ENCODE results near the gene ENPP1. TPM values are rescaled to one million over a fixed set of nuclear protein-coding genes. Genes with fewer than 3 reads are reported as not detected.

The ENPP1 gene
- total RNA-seq, 1 donor from 2014 or later, result 3.3 TPM

DNA sequence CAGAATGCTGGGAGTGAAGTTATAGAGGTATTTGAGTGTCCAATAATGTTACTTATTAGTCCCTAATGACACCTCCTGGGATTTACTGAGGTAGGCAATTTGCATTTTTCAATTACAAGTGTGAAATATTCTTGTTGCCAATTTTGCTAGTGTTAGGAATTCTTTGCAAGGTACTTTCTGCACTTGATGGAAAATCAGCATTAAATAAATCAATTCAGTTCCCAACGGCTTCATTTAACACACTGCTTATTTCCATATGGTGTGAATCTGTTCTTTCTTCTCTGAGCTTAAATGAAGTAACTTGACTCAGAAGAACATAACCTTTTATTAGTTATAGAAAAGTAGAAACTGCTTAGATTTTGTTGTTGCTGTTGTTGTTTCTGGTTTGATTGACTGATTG, 122.2 kb downstream of the ENPP1 start:
- DNase-seq (ENCODE audit: low spot score), result no peak
- intact Hi-C loops (cut with DNase I), result no loop called here

DNA sequence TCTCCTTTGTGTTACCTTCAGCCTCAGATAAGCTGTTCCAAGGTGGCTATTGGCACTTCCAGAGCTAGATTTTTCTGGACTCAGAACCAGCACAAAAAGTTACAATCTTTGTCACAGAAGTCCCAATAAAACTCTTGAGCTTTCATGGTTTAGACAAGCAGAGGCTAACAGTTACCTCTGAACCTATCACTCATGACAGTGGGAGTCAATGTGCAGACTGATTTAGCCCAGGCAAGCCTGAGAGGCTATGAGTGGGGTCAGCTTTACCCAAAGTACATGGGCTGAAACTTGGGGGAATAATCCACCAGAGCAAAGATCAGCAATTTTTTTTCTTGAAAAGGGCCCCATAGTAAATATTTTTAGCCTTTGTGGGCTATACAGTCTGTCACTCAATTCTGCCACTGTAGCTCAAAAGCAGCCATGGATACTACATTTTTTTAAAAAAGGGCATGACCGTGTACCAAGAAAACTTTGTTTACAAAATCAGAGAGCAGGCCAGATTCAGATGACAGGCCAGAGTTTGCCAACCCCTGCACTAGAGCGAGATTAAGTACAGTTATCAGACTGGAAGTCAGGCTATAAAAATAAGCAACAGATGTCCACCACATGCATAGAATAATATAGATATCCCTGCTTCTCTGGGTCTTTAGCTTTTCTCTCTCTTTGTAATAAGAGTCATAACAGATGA, 123.4 kb downstream of the ENPP1 start:
- DNase-seq (ENCODE audit: low spot score), result no peak
- intact Hi-C loops (cut with DNase I), result no loop called here

DNA sequence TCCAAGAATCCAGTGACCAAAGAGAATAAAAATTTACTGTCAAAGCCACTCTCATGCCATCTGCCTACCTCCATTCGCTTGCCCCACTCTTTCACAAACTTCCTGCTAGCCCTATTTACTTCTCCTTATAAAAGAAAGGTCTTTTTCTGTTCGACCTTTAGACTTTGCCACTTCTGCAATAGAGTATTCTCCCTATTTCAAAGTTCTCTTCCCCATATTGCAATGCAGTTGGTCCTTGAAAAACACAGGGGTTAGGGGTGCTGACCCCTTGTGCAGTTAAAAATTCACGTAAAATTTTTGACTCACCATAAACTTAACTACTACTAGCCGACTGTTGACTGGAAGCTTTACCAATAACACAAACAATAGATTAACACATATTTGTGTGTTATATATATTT, 128.3 kb downstream of the ENPP1 start:
- intact Hi-C loops (cut with DNase I), result no loop called here

DNA sequence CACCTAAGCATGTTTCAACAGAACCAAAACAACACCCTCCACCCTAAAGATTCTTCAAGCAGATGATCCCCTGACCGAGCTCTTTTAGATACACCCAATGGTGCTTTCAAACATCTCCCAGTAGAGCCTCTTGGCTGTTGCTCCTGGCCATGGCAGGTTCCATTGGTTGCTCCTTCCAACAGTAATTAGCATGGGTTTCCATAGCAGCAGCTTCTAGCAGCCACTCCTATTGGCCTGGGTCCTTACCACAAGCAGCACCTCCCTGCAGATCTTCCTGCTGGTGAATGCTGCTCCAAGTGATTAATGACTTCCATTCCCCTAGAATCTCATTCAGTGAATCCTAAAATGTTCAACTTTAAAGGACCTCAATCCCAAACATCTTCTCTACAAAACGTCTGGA, 129.4 kb downstream of the ENPP1 start:
- DNase-seq (ENCODE audit: low spot score), result no peak
- intact Hi-C loops (cut with DNase I), result no loop called here

More for the DNA sequence above, 128.3 kb downstream of the ENPP1 start:
- DNase-seq (ENCODE audit: low spot score), result no peak

DNA sequence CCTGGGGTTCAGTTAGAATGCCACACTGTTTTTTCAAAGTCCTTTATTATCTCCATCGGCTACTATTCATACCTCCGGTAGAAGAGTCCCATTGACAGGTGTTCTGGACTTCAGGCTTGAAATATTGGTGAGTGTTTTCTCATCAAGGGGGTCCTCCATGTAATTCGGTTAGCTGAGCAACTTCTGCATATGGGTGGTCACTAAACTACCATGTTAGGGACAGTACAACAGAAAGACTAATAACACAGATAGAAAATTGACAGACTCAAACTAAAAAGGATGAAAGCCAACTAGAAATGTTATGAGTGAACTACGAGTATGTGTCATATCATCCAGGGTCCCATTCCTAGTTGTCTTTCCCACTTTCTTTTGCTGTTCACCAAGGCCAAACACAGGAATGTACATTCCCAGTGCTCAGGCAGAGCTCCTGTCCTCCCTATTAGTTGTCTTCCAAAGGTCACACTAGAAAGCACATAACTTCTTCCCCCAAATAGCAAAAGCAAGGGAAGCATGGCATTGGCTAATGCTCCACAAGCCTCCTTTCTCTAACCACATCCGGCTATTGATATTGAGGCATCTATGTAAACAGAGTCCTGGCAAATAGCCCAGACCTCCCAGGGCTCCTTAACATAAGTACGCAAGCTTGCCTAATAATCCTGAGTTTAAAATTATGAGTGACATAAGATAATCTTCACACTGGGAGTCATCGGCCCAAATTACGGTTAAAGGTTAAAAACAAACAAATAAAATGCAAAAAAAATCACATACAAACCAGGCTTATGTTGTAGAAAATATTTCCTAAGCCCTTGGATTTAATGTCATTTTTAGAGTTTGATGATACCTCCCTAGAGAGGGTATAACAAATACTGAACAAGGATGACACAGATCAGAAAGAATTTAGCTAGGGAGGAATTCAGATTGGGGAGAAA, 130.1 kb downstream of the ENPP1 start:
- DNase-seq (ENCODE audit: low spot score), result no peak
- intact Hi-C loops (cut with DNase I), result no loop called here

Small RNA genes within 50 kb of the gene (microRNA-seq; reads per million reads assigned to microRNA genes)
- not detected for gene MIR548H5

Other genes with a start within 250 kb of the ENPP1 start
- gene ARG1, start 234.8 kb upstream of the ENPP1 start, total RNA-seq, result 0.89 TPM
- gene MED23, start 179.8 kb upstream of the ENPP1 start, total RNA-seq, result 12.3 TPM
- gene ENPP3, start 170.7 kb upstream of the ENPP1 start, total RNA-seq, result 0.16 TPM
- gene OR2A4, start 106.6 kb upstream of the ENPP1 start, total RNA-seq, result 0.13 TPM
- gene CTAGE9, start 97.0 kb upstream of the ENPP1 start, total RNA-seq, result not detected
- gene CCN2, start 143.4 kb downstream of the ENPP1 start, total RNA-seq, result 76.5 TPM

Data from cardiac septum (tissue), 1 donor.